Endothelial cell of umbilical vein (primary cell): ENCODE results near the gene SPART. TPM values are rescaled to one million over a fixed set of nuclear protein-coding genes. Genes with fewer than 3 reads are reported as not detected.

Source experiments
- BruUV-seq: library from RNA; stranded (reverse); fragments of 400-500 nt; replicated peaks from 2 replicates; lab custom pipeline; 2021; lab: Mats Ljungman, UMichigan
- CTCF ChIA-PET: fragments of 300-600, 350-600 bp; sonication (Branson Sonifier 250); formaldehyde crosslinking; loops from one replicate; lab custom pipeline; 2021; ENCODE audit warnings: antibody characterized with exemption, inconsistent platforms; lab: Charles Lee
- POLR2A ChIA-PET: fragments of 300-600, 350-600 bp; sonication (Branson Sonifier 250); formaldehyde crosslinking; loops from one replicate; lab custom pipeline; 2021; ENCODE audit warnings: antibody characterized with exemption, inconsistent platforms; lab: Charles Lee
- DNase-seq: peaks from one replicate; pipeline ENCODE4 v3.0.0-alpha.2; 2011; ENCODE audit warnings: low read depth, low spot score
- FAIRE-seq: peaks from 2 replicates; lab custom pipeline; 2011; peaks lifted over from hg19 to GRCh38; lab: Jason Lieb, UNC
- H2AFZ ChIP-seq: 2 replicates; pipeline ENCODE4 v1.6.0; 2012; ENCODE audit warnings: low read depth, low read length, control low read depth, inconsistent platforms
- H3K27ac ChIP-seq: 2 replicates; pipeline ENCODE4 v1.5.1; 2011; ENCODE audit warnings: low read depth, mild to moderate bottlenecking, control low read depth, low read length, moderate library complexity; ENCODE audit not compliant: insufficient read depth
- H3K27me3 ChIP-seq, 2 experiments: 2 replicates each; pipeline versions ENCODE4 v1.6.0 to v1.6.1; 2011; ENCODE audit warnings: low read length in 2 of 2, mixed read lengths in 1 of 2; ENCODE audit not compliant: control insufficient read depth in 2 of 2, insufficient read depth in 2 of 2
- H3K36me3 ChIP-seq, 2 experiments: 2 replicates in 1 of 2; 3 replicates in 1 of 2; pipeline ENCODE4 v1.5.1; 2011; ENCODE audit warnings: low read length in 2 of 2, mild to moderate bottlenecking in 1 of 2, moderate library complexity in 1 of 2; ENCODE audit not compliant: control insufficient read depth in 2 of 2, insufficient read depth in 2 of 2; ENCODE audit errors: extremely low read depth in 1 of 2
- H3K4me1 ChIP-seq: 3 replicates; pipeline ENCODE4 v1.5.1; 2011; ENCODE audit warnings: mild to moderate bottlenecking, low read length; ENCODE audit not compliant: control insufficient read depth, insufficient read depth; ENCODE audit errors: extremely low read depth
- H3K4me2 ChIP-seq: 2 replicates; pipeline ENCODE4 v1.6.1; 2011; ENCODE audit warnings: low read length, control low read depth, mixed read lengths; ENCODE audit not compliant: insufficient read depth
- H3K4me3 ChIP-seq, 3 experiments: fragments of 200-600 bp in 1 of 3; sonication (generic), shearing (Covaris generic) in 1 of 3; replicated peaks in 1 of 3; 2 replicates each; pipeline ENCODE4 v1.5.1; 2011 to 2016; ENCODE audit warnings: control low read depth in 3 of 3, low read length in 3 of 3, mild to moderate bottlenecking in 2 of 3, inconsistent platforms in 1 of 3, low read depth in 1 of 3, moderate library complexity in 1 of 3; ENCODE audit not compliant: insufficient read depth in 1 of 3
- H3K79me2 ChIP-seq: 2 replicates; pipeline ENCODE4 v1.6.0; 2012; ENCODE audit warnings: low read length, inconsistent platforms; ENCODE audit not compliant: control insufficient read depth, insufficient read depth
- H3K9ac ChIP-seq: replicated peaks from 2 replicates; pipeline ENCODE3; 2011; ENCODE audit warnings: low read length, control low read depth; ENCODE audit not compliant: insufficient read depth; ENCODE audit errors: extremely low read depth
- H3K9me1 ChIP-seq: replicated peaks from 3 replicates; pipeline ENCODE4 v1.6.0; 2011; ENCODE audit warnings: mild to moderate bottlenecking, low read length; ENCODE audit not compliant: control insufficient read depth, insufficient read depth; ENCODE audit errors: extremely low read depth
- H3K9me3 ChIP-seq: replicated peaks from 2 replicates; pipeline ENCODE4 v1.5.1; 2012; ENCODE audit warnings: low read length, inconsistent platforms; ENCODE audit not compliant: control insufficient read depth, insufficient read depth
- H4K20me1 ChIP-seq: replicated peaks from 2 replicates; pipeline ENCODE3; 2011; ENCODE audit warnings: mild to moderate bottlenecking, low read length; ENCODE audit not compliant: control insufficient read depth, insufficient read depth; ENCODE audit errors: extremely low read depth
- EZH2 ChIP-seq: IDR thresholded peaks from 2 replicates; pipeline ENCODE4 v1.6.1; 2012; ENCODE audit warnings: borderline replicate concordance, low read depth, mild to moderate bottlenecking, moderate library complexity, low read length, inconsistent platforms; ENCODE audit not compliant: severe bottlenecking
- FOS ChIP-seq: IDR thresholded peaks from 2 replicates; pipeline ENCODE4 v1.6.1; 2011; ENCODE audit warnings: mild to moderate bottlenecking, low read length, moderate library complexity, borderline replicate concordance; ENCODE audit not compliant: insufficient read depth
- JUN ChIP-seq: IDR thresholded peaks from 2 replicates; pipeline ENCODE4 v1.6.1; 2011; ENCODE audit warnings: borderline replicate concordance, low read depth; ENCODE audit not compliant: insufficient read length, insufficient read depth
- MYC ChIP-seq: IDR thresholded peaks from one replicate; pipeline ENCODE4 v1.6.1; 2011; ENCODE audit warnings: mild to moderate bottlenecking, low read depth, low read length
- POLR2A ChIP-seq: IDR thresholded peaks from 2 replicates; pipeline ENCODE4 v1.6.1; 2012; ENCODE audit warnings: low read depth, mild to moderate bottlenecking, control low read depth, low read length
- POLR2AphosphoS5 ChIP-seq: IDR thresholded peaks from 2 replicates; pipeline ENCODE4 v1.6.1; 2012; ENCODE audit warnings: low read depth, mild to moderate bottlenecking, control low read depth, low read length, moderate library complexity; ENCODE audit not compliant: insufficient read depth
- dilution Hi-C: fragments of 300-500 bp; cut with MboI; formaldehyde crosslinking; loops from one replicate; pipeline ENCODE4 v1.15.0; 2019; ENCODE audit warnings: low sequenced_read_pairs; ENCODE audit not compliant: extremely low pct_ligation_motif_present
- intact Hi-C: fragments of 100-400 bp; cut with micrococcal nuclease; formaldehyde crosslinking; loops from one replicate; pipeline ENCODE4 v1.10.0; 2022
- polyA plus RNA-seq, 4 experiments: library from polyadenylated mRNA; depleted of rRNA in 3 of 4; stranded (reverse) in 3 of 4; unstranded in 1 of 4; fragments of >200 nt; gene quantifications; 2 replicates each; pipeline versions ENCODE4 v1.2.1 to v1.2.3, GENCODE V29; 2011 to 2012; ENCODE audit warnings: missing spikeins in 1 of 4
- total RNA-seq: library from RNA; stranded (reverse); gene quantifications from 2 replicates; pipeline ENCODE4 v1.2.3, GENCODE V29; 2021
- TF ChIP-seq, protein P1 (sequence below), 2 donors: IDR thresholded peaks; 1 replicate in 1 of 2; 2 replicates in 1 of 2; pipeline ENCODE4 v1.5.1; 2011; ENCODE audit warnings: low read length in 2 of 2, mild to moderate bottlenecking in 2 of 2, moderate library complexity in 2 of 2, control low read depth in 1 of 2, inconsistent platforms in 1 of 2, low read depth in 1 of 2; ENCODE audit not compliant: insufficient read depth in 1 of 2; ENCODE audit errors: extremely low read depth in 1 of 2
- TF ChIP-seq, protein P2 (sequence below): IDR thresholded peaks from 2 replicates; pipeline ENCODE4 v1.6.1; 2011; ENCODE audit not compliant: insufficient read depth, insufficient read length

The SPART gene
- total and polyA plus RNA-seq, 2 donors (not counting 3 experiments of a cell fraction or from before 2014, with no cell fraction given): 40.8 to 73.6 TPM

DNA sequence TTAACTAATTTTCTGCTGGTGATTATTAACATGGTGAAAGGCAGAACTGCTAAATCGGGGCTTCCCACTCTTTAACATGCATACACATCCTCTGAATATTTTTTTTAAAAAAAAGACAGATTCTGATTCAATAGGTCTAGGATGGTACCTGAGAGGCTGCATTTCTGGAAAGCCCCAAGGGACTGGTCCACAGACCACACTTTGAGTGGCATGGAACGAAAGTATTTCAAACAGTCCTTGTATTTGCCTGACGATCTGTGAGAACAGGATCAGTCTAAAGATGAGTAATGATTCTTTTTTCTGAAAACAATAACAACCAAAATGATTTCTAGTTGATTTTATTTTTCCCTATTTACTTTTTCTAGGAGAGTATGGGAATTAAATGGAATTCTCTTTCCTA lies 16.7 kb upstream of the SPART start:
- intact Hi-C loops (no loop called here), dilution Hi-C loops (no loop called here)
- no peaks in the 10 kb centered on the region for H3K27me3 ChIP-seq
- no peak overlapping the region for H3K27ac ChIP-seq
- TF ChIP-seq EZH2 (no peak), FOS (no peak), MYC (no peak), POLR2A (no peak)
- no peak for DNase-seq
- no peak overlapping the region for H3K4me3 ChIP-seq
- ChIA-PET CTCF (interaction anchor here (1.2 kb wide), 1 partner anchor 16 kb away, joined by 4 read pairs; no protein-coding TSS in a partner anchor), POLR2A (no interaction called here)
- no peak overlapping the region for H3K9ac ChIP-seq
- no peaks in the 10 kb centered on the region for H3K9me1 ChIP-seq
- H4K20me1 ChIP-seq: no peaks in the 10 kb centered on the region
- no peak for FAIRE-seq
- no peaks in the 10 kb centered on the region for H3K36me3 ChIP-seq
- no TSS peak for BruUV-seq
- H3K79me2 ChIP-seq: no peaks in the 10 kb centered on the region
- H2AFZ ChIP-seq: no peak overlapping the region
- no peak overlapping the region for H3K4me2 ChIP-seq
- H3K9me3 ChIP-seq: no peaks in the 10 kb centered on the region
- no peaks in the 10 kb centered on the region for H3K4me1 ChIP-seq

DNA sequence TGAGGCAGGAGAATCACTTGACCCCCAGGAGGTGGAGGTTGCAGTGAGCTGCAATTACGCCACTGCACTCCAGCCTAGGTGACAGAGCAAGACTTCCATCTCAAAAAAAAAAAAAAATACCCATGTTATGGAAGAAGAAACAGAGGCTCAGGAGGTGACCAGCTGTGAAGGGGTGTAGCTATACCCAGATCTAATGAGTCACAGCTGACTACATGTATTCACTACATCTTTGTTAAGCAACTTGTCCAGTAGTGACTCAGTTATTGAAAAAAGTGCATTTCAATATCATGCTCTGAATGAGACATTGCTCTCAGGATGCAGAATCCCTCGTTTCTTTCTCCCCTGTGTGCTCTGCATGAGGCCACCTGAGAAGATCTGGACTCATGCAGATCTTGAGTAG lies 16.1 kb upstream of the SPART start:
- peak; percentile 60 for TF ChIP-seq FOS
- TF ChIP-seq POLR2AphosphoS5: no peak
- TF ChIP-seq, protein P1, sequence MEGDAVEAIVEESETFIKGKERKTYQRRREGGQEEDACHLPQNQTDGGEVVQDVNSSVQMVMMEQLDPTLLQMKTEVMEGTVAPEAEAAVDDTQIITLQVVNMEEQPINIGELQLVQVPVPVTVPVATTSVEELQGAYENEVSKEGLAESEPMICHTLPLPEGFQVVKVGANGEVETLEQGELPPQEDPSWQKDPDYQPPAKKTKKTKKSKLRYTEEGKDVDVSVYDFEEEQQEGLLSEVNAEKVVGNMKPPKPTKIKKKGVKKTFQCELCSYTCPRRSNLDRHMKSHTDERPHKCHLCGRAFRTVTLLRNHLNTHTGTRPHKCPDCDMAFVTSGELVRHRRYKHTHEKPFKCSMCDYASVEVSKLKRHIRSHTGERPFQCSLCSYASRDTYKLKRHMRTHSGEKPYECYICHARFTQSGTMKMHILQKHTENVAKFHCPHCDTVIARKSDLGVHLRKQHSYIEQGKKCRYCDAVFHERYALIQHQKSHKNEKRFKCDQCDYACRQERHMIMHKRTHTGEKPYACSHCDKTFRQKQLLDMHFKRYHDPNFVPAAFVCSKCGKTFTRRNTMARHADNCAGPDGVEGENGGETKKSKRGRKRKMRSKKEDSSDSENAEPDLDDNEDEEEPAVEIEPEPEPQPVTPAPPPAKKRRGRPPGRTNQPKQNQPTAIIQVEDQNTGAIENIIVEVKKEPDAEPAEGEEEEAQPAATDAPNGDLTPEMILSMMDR (IDR thresholded peaks at IDR 0.05; ENCODE audit: extremely low read depth in 1 of 2, insufficient read depth in 1 of 2, low read depth in 1 of 2, low read length in 2 of 2): no peak
- TF ChIP-seq JUN: no peak
- TF ChIP-seq EZH2: no peak
- TF ChIP-seq POLR2A: no peak
- TF ChIP-seq, protein P2, sequence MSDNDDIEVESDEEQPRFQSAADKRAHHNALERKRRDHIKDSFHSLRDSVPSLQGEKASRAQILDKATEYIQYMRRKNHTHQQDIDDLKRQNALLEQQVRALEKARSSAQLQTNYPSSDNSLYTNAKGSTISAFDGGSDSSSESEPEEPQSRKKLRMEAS: no peak
- dilution Hi-C loops: no loop called here
- intact Hi-C loops: no loop called here
- Histone ChIP-seq H3K4me1 (no peaks in the 10 kb centered on the region), H3K4me3 (no peak overlapping the region), H3K36me3 (no peaks in the 10 kb centered on the region), H3K27me3 (no peaks in the 10 kb centered on the region), H3K9me1 (no peaks in the 10 kb centered on the region), H3K9me3 (no peaks in the 10 kb centered on the region), H3K4me2 (no peak overlapping the region), H3K27ac (no peak overlapping the region), H3K9ac (no peak overlapping the region), H4K20me1 (no peaks in the 10 kb centered on the region), H3K79me2 (no peaks in the 10 kb centered on the region), H2AFZ (no peak overlapping the region)
- POLR2A ChIA-PET: no interaction called here
- DNase-seq (no peak), FAIRE-seq (no peak)
- BruUV-seq: no TSS peak
- CTCF ChIA-PET: interaction anchor here (1.2 kb wide), 1 partner anchor 15 kb away, joined by 4 read pairs; no protein-coding TSS in a partner anchor
